HEK293T (cell line): ENCODE measurements around the gene PTCD3.

Source experiments
- CTCF ChIA-PET: fragments of 350-600 bp; formaldehyde crosslinking; extraction: SDS; loops from one replicate; lab custom pipeline; 2021; ENCODE audit warnings: antibody characterized with exemption, inconsistent platforms; lab: Yijun Ruan, JAX
- POLR2A ChIA-PET: fragments of 350-600 bp; formaldehyde crosslinking; extraction: SDS; loops from one replicate; lab custom pipeline; 2020; ENCODE audit warnings: antibody characterized with exemption, inconsistent platforms; lab: Yijun Ruan, JAX
- DNase-seq: peaks from one replicate; pipeline ENCODE4 v3.0.0; 2012; ENCODE audit warnings: mixed read lengths; ENCODE audit errors: extremely low spot score
- ARNT ChIP-seq: fragments of 450-650 bp; IDR thresholded peaks from 2 replicates; pipeline ENCODE4 v1.6.1; 2017; ENCODE audit warnings: mild to moderate bottlenecking
- BHLHE40 ChIP-seq: fragments of 450-650 bp; IDR thresholded peaks from 2 replicates; pipeline ENCODE4 v1.6.1; 2016; ENCODE audit warnings: mild to moderate bottlenecking, moderate library complexity, borderline replicate concordance
- CTBP1 ChIP-seq: fragments of 450-650 bp; IDR thresholded peaks from 2 replicates; pipeline ENCODE4 v1.6.1; 2016; ENCODE audit warnings: borderline replicate concordance
- ELF4 ChIP-seq: fragments of 450-650 bp; IDR thresholded peaks from 2 replicates; pipeline ENCODE4 v1.6.1; 2017; ENCODE audit warnings: antibody characterized with exemption
- FOXA1 ChIP-seq: fragments of 450-650 bp; IDR thresholded peaks from 2 replicates; pipeline ENCODE4 v1.6.1; 2016; ENCODE audit warnings: mild to moderate bottlenecking
- FOXK2 ChIP-seq: fragments of 450-650 bp; IDR thresholded peaks from 2 replicates; pipeline ENCODE4 v1.6.1; 2016; ENCODE audit warnings: mild to moderate bottlenecking
- FOXM1 ChIP-seq: fragments of 450-650 bp; IDR thresholded peaks from 2 replicates; pipeline ENCODE4 v1.6.1; 2017; ENCODE audit warnings: mild to moderate bottlenecking, borderline replicate concordance
- HDGF ChIP-seq: fragments of 450-650 bp; IDR thresholded peaks from 2 replicates; pipeline ENCODE4 v1.6.1; 2017; ENCODE audit warnings: antibody characterized with exemption, borderline replicate concordance
- L3MBTL2 ChIP-seq: fragments of 450-650 bp; conservative IDR thresholded peaks from 2 replicates; pipeline ENCODE4 v1.6.1; 2016; ENCODE audit warnings: mild to moderate bottlenecking
- LEF1 ChIP-seq: fragments of 450-650 bp; IDR thresholded peaks from 2 replicates; pipeline ENCODE4 v1.6.1; 2017; ENCODE audit warnings: mild to moderate bottlenecking, borderline replicate concordance
- NFRKB ChIP-seq: fragments of 450-650 bp; IDR thresholded peaks from 2 replicates; pipeline ENCODE4 v1.6.1; 2016; ENCODE audit warnings: mild to moderate bottlenecking, moderate library complexity
- PKNOX1 ChIP-seq: fragments of 450-650 bp; IDR thresholded peaks from 2 replicates; pipeline ENCODE4 v1.6.1; 2016
- SP1 ChIP-seq: fragments of 450-650 bp; IDR thresholded peaks from 2 replicates; pipeline ENCODE4 v1.6.1; 2017
- SUZ12 ChIP-seq: fragments of 450-650 bp; IDR thresholded peaks from 2 replicates; pipeline ENCODE4 v1.6.1; 2016; ENCODE audit warnings: mild to moderate bottlenecking
- TARDBP ChIP-seq: fragments of 450-650 bp; IDR thresholded peaks from 2 replicates; pipeline ENCODE4 v1.6.1; 2016
- ZNF384 ChIP-seq: fragments of 450-650 bp; IDR thresholded peaks from 2 replicates; pipeline ENCODE4 v1.6.1; 2016

PTCD3 gene

GRCh38 chr2:86105969-86106945 is at the start of gene PTCD3:
Gene PTCD3, plus strand, starts transcription at chr2:86106235. Its CDS starts 13 bp downstream, at chr2:86106248.
- ChIA-PET POLR2A (interaction anchor here (0.5 to 1.9 kb wide), 11 partner anchors 10 to 297 kb away, joined by 3 to 10 read pairs (median 3); partner anchors contain the start of gene IMMT), CTCF (no interaction called here)
- TF ChIP-seq ZNF384: no peak
- no peak for TF ChIP-seq TARDBP
- TF ChIP-seq SUZ12: no peak
- no peak; the same call in 1 of the 2 replicates for TF ChIP-seq ELF4
- no peak for TF ChIP-seq PKNOX1
- TF ChIP-seq SP1: no peak
- 0 out of 2 replicates have a peak, but pooled peaks have one; percentile 14 for TF ChIP-seq L3MBTL2
- TF ChIP-seq LEF1: no peak; the same call in 1 of the 2 replicates
- peak; percentile 83 for TF ChIP-seq BHLHE40
- peak; percentile 58; the same call in 1 of the 2 replicates for TF ChIP-seq FOXM1
- TF ChIP-seq HDGF: no peak
- TF ChIP-seq CTBP1: no peak
- peak; percentile 35 for TF ChIP-seq NFRKB
- TF ChIP-seq FOXA1: no peak
- no peak for TF ChIP-seq FOXK2
- TF ChIP-seq ARNT: no peak
- peak; percentile 90 for DNase-seq

- TF ChIP-seq BHLHE40 (no peak), ELF4 (no peak)
- ChIA-PET CTCF (no interaction called here), POLR2A (no interaction called here)
- DNase-seq: no peak
Measured at GRCh38 chr2:86056590-86057331, 49.3 kb upstream of the PTCD3 start.

GRCh38 chr2:86062043-86062442 is 44.0 kb upstream of the PTCD3 start:
- TF ChIP-seq SUZ12 (no peak), HDGF (no peak), FOXK2 (no peak), SP1 (no peak), CTBP1 (no peak), NFRKB (no peak), TARDBP (no peak), ELF4 (no peak), PKNOX1 (no peak), L3MBTL2 (no peak), FOXA1 (no peak), FOXM1 (no peak), LEF1 (no peak)

GRCh38 chr2:86064006-86064405 is 42.0 kb upstream of the PTCD3 start:
- DNase-seq: no peak
- ChIA-PET POLR2A (no interaction called here), CTCF (no interaction called here)
- TF ChIP-seq FOXK2 (no peak), FOXA1 (no peak), SP1 (no peak), BHLHE40 (no peak)

More at GRCh38 chr2:86062043-86062442, 44.0 kb upstream of the PTCD3 start:
- ChIA-PET CTCF (no interaction called here), POLR2A (no interaction called here)
- no peak for DNase-seq

GRCh38 chr2:86065512-86065911 is 40.5 kb upstream of the PTCD3 start:
- POLR2A ChIA-PET: no interaction called here
- DNase-seq: no peak

GRCh38 chr2:86066007-86066578 is 39.9 kb upstream of the PTCD3 start:
- no peak for DNase-seq
- ChIA-PET CTCF (no interaction called here), POLR2A (no interaction called here)
- no peak for TF ChIP-seq SUZ12

More at GRCh38 chr2:86065512-86065911, 40.5 kb upstream of the PTCD3 start:
- no peak for TF ChIP-seq FOXK2
- no peak for TF ChIP-seq SUZ12
- no peak for TF ChIP-seq LEF1
- no peak for TF ChIP-seq FOXA1
- no peak for TF ChIP-seq ZNF384
- no peak for TF ChIP-seq ARNT
- CTCF ChIA-PET: no interaction called here

- TF ChIP-seq PKNOX1 (no peak), ELF4 (no peak), FOXM1 (no peak), L3MBTL2 (no peak), FOXA1 (no peak), SUZ12 (no peak), CTBP1 (no peak), LEF1 (no peak), BHLHE40 (no peak), ARNT (no peak), TARDBP (no peak), FOXK2 (no peak), SP1 (no peak), HDGF (no peak), ZNF384 (no peak), NFRKB (no peak)
- DNase-seq: no peak
- ChIA-PET POLR2A (no interaction called here), CTCF (interaction anchor here (1.5 kb wide), 1 partner anchor 13 kb away, joined by 4 read pairs; no protein-coding TSS in a partner anchor)
Measured at GRCh38 chr2:86066915-86067314, 39.1 kb upstream of the PTCD3 start.
